Measurements from ENCODE around the gene PLXND1.
"Not testable (repeated sequence)": the region's sequence is repeated elsewhere in the genome, so short reads cannot be mapped to it uniquely, and the experiment has no call there.

The PLXND1 gene

DNA sequence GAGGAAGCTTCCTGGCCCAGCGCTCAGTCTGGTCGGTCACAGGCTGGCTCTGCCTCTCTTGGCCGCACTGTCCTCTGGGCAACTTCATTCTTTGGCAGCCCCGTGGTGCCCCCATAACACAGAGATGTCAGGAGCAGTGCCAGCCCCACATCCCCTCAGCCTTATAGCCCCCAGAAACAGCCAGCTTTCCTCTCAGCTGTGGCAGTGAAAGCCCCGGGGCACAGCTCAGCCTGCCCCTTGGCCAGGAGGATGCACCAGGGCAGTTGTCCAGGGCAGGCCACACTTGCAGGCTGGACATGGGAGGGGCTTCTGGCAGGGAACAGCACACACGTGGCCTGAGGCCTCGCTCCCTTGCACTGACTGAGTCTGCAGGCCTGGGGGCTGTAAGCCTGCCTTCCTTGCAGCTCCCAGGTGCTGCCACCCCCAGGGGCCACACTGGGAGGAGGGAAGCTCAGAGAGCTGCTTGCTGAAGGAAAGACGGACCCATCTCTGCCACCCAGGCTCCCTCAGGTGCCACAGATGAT lies 88.4 kb downstream of the PLXND1 start:
- no peak overlapping the region for H3K4me3 ChIP-seq (ENCODE audit: low read length)
- H3K9ac ChIP-seq (ENCODE audit: low read length) = no peak overlapping the region
- H3K4me1 ChIP-seq (ENCODE audit: control insufficient read depth, insufficient read depth, low read length) = no peaks in the 10 kb centered on the region
- H3K36me3 ChIP-seq (ENCODE audit: control insufficient read depth, insufficient read depth, low read length) = no peaks in the 10 kb centered on the region
- no peaks in the 10 kb centered on the region for H3K9me3 ChIP-seq (ENCODE audit: control insufficient read depth, low read length)
- H3K27me3 ChIP-seq (ENCODE audit: control insufficient read depth, insufficient read depth, low read length) = no peaks in the 10 kb centered on the region

DNA sequence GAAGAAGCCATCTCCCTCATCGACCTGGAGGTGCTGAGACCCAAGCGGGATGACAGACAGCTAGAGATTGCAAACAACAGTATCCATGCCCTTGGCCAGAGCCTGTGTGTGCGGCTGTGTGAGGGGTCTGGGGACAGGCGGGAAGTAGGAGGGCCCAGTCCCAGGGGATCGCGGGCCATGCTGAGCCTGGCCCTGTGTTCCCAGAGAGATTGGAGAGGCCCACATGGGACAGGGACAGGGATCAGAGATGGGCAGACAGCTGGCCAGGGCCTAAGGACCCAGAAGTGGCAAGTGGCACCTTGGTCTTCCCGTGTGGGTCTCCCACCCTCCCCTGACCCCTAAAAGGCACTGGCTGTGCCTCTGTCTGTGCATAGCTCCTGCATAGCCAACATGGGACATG lies 89.0 kb downstream of the PLXND1 start:
- no peaks in the 10 kb centered on the region for H3K27me3 ChIP-seq (ENCODE audit: control insufficient read depth, insufficient read depth, low read length)
- no peaks in the 10 kb centered on the region for H3K36me3 ChIP-seq (ENCODE audit: control insufficient read depth, insufficient read depth, low read length)
- no peaks in the 10 kb centered on the region for H3K9me3 ChIP-seq (ENCODE audit: control insufficient read depth, low read length)
- no peak overlapping the region for H3K9ac ChIP-seq (ENCODE audit: low read length)
- H3K4me1 ChIP-seq (ENCODE audit: control insufficient read depth, insufficient read depth, low read length) = no peaks in the 10 kb centered on the region
- H3K4me3 ChIP-seq (ENCODE audit: low read length) = no peak overlapping the region

GRCh38 chr3:129515821-129516432 lies 90.5 kb downstream of the PLXND1 start:
- H3K27me3 ChIP-seq (ENCODE audit: control insufficient read depth, insufficient read depth, low read length); H3K9ac ChIP-seq (ENCODE audit: low read length); H3K9me3 ChIP-seq (ENCODE audit: control insufficient read depth, low read length); H3K36me3 ChIP-seq (ENCODE audit: control insufficient read depth, insufficient read depth, low read length); H3K4me3 ChIP-seq (ENCODE audit: low read length); H3K4me1 ChIP-seq (ENCODE audit: control insufficient read depth, insufficient read depth, low read length): not testable (repeated sequence)

GRCh38 chr3:129515108-129515820 lies 91.2 kb downstream of the PLXND1 start:
- H3K9me3 ChIP-seq (ENCODE audit: control insufficient read depth, low read length); H3K27me3 ChIP-seq (ENCODE audit: control insufficient read depth, insufficient read depth, low read length); H3K4me1 ChIP-seq (ENCODE audit: control insufficient read depth, insufficient read depth, low read length); H3K36me3 ChIP-seq (ENCODE audit: control insufficient read depth, insufficient read depth, low read length); H3K4me3 ChIP-seq (ENCODE audit: low read length); H3K9ac ChIP-seq (ENCODE audit: low read length): not testable (repeated sequence)

DNA sequence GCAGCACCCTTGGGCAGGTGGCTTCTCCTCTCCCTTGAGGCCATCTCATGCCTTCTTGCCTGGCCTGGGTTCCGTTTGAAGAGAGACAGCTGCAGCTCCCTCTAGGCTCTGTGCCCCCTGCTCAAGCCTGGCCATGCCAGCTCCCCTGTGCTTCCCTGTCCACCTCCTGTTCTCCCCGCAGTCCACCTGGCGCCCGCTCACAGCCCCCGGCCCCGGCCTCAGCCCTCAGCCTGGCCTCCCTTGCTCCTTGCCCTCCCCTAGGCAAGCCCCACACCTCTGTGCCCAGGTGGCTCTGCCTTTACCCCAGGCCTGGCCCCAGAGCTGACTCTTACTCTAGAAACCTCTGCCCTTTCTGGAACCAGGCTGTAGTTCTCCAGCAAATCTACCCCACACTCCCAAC lies 91.9 kb downstream of the PLXND1 start:
- Histone ChIP-seq H3K9ac (ENCODE audit: low read length) (no peak overlapping the region), H3K27me3 (ENCODE audit: control insufficient read depth, insufficient read depth, low read length) (no peaks in the 10 kb centered on the region), H3K4me1 (ENCODE audit: control insufficient read depth, insufficient read depth, low read length) (no peaks in the 10 kb centered on the region), H3K36me3 (ENCODE audit: control insufficient read depth, insufficient read depth, low read length) (peaks cover 4% of the 10 kb centered on the region), H3K9me3 (ENCODE audit: control insufficient read depth, low read length) (no peaks in the 10 kb centered on the region), H3K4me3 (ENCODE audit: low read length) (no peak overlapping the region)

- H3K27me3 ChIP-seq (ENCODE audit: control insufficient read depth, insufficient read depth, low read length) = no peaks in the 10 kb centered on the region
- no peak overlapping the region for H3K4me3 ChIP-seq (ENCODE audit: low read length)
- no peaks in the 10 kb centered on the region for H3K4me1 ChIP-seq (ENCODE audit: control insufficient read depth, insufficient read depth, low read length)
- H3K9ac ChIP-seq (ENCODE audit: low read length) = no peak overlapping the region
- no peaks in the 10 kb centered on the region for H3K9me3 ChIP-seq (ENCODE audit: control insufficient read depth, low read length)
- peaks cover 4% of the 10 kb centered on the region for H3K36me3 ChIP-seq (ENCODE audit: control insufficient read depth, insufficient read depth, low read length)
These were observed 92.4 kb downstream of the PLXND1 start for GRCh38 chr3:129514110-129514509.

GRCh38 chr3:129513705-129514104 lies 92.8 kb downstream of the PLXND1 start:
- Histone ChIP-seq H3K36me3 (ENCODE audit: control insufficient read depth, insufficient read depth, low read length) (peaks cover 4% of the 10 kb centered on the region), H3K4me1 (ENCODE audit: control insufficient read depth, insufficient read depth, low read length) (no peaks in the 10 kb centered on the region), H3K9ac (ENCODE audit: low read length) (no peak overlapping the region), H3K4me3 (ENCODE audit: low read length) (no peak overlapping the region), H3K27me3 (ENCODE audit: control insufficient read depth, insufficient read depth, low read length) (no peaks in the 10 kb centered on the region), H3K9me3 (ENCODE audit: control insufficient read depth, low read length) (no peaks in the 10 kb centered on the region)

- Histone ChIP-seq H3K4me1 (ENCODE audit: control insufficient read depth, insufficient read depth, low read length) (no peaks in the 10 kb centered on the region), H3K4me3 (ENCODE audit: low read length) (no peak overlapping the region), H3K36me3 (ENCODE audit: control insufficient read depth, insufficient read depth, low read length) (peaks cover 4% of the 10 kb centered on the region), H3K9me3 (ENCODE audit: control insufficient read depth, low read length) (no peaks in the 10 kb centered on the region), H3K9ac (ENCODE audit: low read length) (no peak overlapping the region), H3K27me3 (ENCODE audit: control insufficient read depth, insufficient read depth, low read length) (no peaks in the 10 kb centered on the region)
These were observed 93.9 kb downstream of the PLXND1 start for GRCh38 chr3:129512595-129512994.

DNA sequence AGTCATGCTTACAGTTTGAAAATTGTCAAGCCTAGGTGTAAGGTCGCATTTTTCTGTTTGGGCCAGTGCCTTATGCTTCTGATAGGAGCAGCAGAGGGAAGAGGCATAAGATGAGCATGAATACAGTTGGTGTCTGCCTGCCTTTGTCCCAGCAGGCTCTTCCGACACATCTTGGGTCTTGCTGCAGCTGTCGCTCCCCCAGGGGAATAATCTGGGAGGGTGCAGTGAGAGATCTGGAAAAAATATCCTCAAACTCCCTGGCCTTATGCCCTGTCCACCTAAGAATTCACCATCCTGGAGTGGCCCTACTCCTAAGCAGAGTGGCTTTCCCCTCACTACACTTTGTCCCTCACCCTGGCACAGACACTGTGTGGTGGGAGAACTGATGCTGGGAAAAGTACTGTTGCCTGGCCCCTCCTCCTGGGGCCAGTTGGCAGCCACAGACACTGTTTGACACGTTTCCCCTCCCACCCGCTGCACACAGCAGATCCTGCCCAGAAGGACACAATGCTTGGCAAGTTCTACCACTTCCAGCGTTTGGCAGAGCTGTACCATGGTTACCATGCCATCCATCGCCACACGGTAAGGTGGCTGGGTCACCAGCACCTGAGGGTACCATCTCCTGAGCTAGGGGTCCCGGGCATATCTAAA lies 99.2 kb downstream of the PLXND1 start:
- Histone ChIP-seq H3K9ac (ENCODE audit: low read length) (no peak overlapping the region), H3K9me3 (ENCODE audit: control insufficient read depth, low read length) (no peaks in the 10 kb centered on the region), H3K27me3 (ENCODE audit: control insufficient read depth, insufficient read depth, low read length) (no peaks in the 10 kb centered on the region), H3K4me3 (ENCODE audit: low read length) (no peak overlapping the region), H3K36me3 (ENCODE audit: control insufficient read depth, insufficient read depth, low read length) (peaks cover 3% of the 10 kb centered on the region), H3K4me1 (ENCODE audit: control insufficient read depth, insufficient read depth, low read length) (no peaks in the 10 kb centered on the region)

DNA sequence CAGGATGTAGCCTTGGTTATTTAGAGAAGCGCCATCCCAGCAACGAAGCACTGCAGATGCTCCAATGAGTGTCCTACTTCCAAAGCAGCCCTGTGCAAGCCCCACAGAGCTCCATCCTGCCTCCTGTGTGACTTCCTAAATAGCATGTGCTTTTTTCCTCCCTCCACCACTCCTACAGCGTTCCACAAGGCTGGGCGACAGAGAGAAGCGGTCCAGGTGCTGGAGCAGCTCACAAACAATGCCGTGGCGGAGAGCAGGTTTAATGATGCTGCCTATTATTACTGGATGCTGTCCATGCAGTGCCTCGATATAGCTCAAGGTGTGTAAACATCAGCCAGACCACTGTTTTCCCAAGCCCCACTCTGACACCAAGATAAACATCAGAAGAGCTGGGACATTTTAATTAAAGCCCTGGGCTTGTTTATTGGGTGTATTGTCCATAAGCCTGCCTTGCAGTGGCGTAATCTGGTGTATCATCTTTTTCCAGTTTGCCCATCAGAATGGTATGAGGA lies 100.2 kb downstream of the PLXND1 start:
- H3K9ac ChIP-seq (ENCODE audit: low read length) = no peak overlapping the region

GRCh38 chr3:129505341-129505740 lies 101.1 kb downstream of the PLXND1 start:
- H3K9me3 ChIP-seq (ENCODE audit: control insufficient read depth, low read length) = no peaks in the 10 kb centered on the region
- no peak overlapping the region for H3K4me3 ChIP-seq (ENCODE audit: low read length)
- H3K4me1 ChIP-seq (ENCODE audit: control insufficient read depth, insufficient read depth, low read length) = no peaks in the 10 kb centered on the region
- peaks cover 2% of the 10 kb centered on the region for H3K36me3 ChIP-seq (ENCODE audit: control insufficient read depth, insufficient read depth, low read length)
- H3K27me3 ChIP-seq (ENCODE audit: control insufficient read depth, insufficient read depth, low read length) = no peaks in the 10 kb centered on the region
- H3K9ac ChIP-seq (ENCODE audit: low read length) = no peak overlapping the region

More for the DNA sequence above, 100.2 kb downstream of the PLXND1 start:
- no peaks in the 10 kb centered on the region for H3K4me1 ChIP-seq (ENCODE audit: control insufficient read depth, insufficient read depth, low read length)
- H3K9me3 ChIP-seq (ENCODE audit: control insufficient read depth, low read length) = no peaks in the 10 kb centered on the region
- no peak overlapping the region for H3K4me3 ChIP-seq (ENCODE audit: low read length)
- H3K36me3 ChIP-seq (ENCODE audit: control insufficient read depth, insufficient read depth, low read length) = no peaks in the 10 kb centered on the region
- H3K27me3 ChIP-seq (ENCODE audit: control insufficient read depth, insufficient read depth, low read length) = no peaks in the 10 kb centered on the region

Data from mucosa of stomach (tissue), 1 donor.